NCI-H2107 (cell line): Measurements from ENCODE around the gene DNAJB1.

Experiments used
- DNase-seq: peaks from one replicate; lab custom pipeline; 2025; lab: John Stamatoyannopoulos, UW

DNAJB1 gene

DNA sequence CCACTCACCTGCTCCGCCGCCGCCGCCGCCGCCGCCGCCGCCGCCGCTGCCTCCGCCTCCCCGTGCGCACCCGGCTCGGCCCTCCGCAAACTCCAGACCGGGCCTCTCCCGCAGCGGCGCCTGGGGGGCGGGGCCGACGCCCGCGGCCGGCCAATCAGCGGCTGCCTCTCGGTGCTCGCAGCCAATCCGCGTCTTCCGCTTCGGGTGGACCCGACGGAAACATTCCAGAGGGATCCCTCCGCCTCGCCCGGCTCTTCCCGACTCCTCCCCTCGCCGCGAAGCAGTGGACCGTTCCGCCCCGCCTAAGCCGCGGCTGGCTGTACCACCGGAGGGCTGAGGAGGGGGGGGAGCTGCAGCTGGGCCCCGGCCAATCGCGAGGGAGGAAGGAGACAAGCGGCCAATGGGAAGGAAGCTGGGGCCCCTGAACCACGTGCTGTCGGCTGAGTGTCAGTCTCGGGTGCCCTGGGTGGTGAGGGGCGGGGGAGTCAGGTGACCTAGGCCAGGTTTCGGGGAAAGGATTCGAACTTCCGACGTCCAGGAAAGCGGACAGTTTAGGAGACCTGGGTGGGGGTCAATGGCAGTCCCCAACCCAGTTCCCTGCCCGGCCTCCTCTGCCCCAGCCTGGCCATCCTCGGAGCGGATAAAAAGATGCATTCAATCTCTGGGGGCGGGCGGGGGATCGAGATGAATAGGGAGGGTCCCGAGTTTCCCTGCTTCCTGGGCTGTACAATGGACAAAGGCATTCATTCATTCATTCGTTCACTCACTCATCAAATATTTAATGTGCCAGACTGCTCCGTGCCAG is 22.0 kb downstream of the DNAJB1 start, which contains the start of gene GIPC1:
Gene GIPC1 (minus strand): TSS at position 99 of the 805 bp plus-strand sequence. CDS start 13,151 bp downstream, outside the sequence.
- peak; percentile 95 for DNase-seq

- DNase-seq, result no peak
Observed at GRCh38 chr19:14495672-14496028, 22.5 kb downstream of the DNAJB1 start.

DNA sequence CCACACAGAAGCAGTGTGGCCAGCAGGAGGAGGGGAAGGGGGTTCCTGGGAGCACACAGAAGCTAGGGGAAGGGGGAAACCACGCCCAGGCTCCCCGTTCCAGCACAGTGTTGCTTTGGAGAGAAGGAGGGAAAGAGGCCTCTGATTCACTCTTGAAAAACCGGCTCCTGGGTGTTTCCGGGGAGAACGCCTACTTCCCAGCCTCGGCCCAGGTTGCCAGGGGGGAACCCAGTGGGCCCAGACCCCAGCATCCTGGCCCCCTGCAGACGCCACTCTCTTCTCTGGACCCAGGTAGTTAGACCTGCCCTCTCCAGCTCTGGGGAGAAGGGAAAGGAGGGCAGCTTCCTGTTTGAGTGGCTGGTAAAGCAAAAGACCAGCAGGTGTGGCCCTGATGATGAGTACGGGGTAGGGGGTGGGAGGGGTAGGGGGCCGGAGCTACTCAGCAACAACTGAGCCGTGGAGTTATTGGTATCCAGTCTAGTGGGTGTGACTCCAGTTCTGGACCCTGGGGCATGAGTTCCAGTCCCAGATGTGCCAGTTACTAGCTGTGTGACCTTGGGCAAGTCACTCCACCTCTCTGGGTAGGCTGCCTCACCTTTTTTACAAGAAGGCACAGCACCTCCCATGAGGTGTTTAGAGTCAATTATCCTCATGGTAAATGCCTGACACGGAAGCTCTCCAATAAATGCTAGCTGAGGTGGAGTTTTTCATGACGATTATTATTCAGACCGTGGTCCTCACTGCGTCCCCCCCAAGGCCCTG is 23.1 kb downstream of the DNAJB1 start:
- DNase-seq, result no peak

DNA sequence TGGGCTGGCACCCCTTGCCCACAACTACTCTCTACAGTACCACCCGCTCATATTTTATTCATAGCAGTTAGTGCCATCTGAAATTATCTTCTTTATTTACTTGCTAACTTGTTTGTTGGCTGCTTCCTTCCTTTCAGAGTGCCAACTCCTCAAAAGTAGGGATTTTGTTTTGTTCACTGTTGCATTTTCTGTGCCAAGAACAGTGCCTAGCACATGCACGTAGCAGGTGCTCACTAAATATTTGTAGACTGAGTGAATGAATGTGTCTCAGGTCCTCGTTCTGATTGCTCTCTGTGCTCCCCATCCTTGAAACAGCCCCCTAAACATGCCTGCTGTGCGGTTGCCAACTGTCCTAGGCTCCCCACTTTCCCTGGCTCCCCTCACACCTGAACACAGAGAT is 23.8 kb downstream of the DNAJB1 start:
- DNase-seq, result no peak

DNA sequence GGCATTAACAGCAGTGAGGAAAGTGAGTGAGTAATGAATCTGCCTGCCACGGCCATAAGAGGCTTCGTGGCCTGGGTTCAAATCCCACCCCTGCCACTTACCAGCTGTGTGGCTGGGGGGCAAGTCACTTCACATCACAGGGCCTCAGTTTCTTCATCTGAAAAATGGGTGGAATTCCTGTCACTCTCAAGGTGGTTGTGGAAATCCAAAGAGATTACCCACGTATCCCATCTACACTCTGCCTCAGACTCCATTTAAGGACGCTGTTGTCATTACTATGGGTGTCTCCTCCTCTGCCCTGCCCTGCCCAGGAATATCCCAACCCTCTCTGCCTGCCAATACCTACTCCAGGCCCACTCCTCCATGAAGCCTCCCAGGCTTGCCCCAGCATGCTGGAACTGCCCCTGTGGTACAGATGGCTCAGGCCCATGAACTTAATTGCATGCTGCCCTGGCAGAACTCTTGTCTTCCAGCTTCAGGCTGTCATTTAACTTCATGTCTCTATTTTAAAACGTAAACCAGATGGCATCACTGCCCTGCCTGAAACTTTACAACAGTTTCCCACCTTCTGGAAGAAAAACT is 25.4 kb downstream of the DNAJB1 start:
- DNase-seq, result no peak

DNA sequence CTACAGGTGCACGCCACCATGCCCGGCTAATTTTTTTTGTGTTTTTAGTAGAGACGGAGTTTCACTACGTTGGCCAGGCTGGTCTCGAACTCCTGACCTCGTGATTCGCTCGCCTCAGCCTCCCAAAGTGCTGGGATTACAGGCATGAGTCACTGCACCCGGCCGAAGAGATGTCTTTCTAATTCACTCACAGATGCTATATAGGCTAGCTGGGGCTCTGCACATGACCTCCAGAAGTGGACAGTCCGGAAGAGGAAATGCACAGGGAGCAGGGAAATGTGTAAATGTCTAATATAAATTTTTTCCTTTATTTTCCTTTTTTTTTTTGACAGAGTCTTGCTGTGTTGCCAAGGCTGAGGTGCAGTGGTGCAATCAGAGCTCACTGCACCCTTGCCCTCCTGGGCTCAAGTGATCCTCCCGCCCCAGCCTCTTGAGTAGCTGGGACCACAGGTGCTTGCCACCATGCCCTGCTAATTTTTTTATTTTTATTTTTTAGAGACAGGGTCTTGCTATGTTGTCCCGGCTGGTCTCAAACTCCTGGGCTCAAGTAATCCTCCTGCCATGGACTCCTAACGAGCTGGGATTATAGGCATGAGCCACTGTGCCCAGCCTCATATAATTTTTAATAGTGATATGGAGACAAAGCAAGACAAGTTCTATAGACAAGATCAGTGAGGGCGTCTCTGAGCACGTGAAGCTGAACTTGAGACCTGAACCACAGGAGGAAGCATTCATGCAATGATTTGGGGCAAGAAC is 30.6 kb downstream of the DNAJB1 start:
- no peak for DNase-seq

DNA sequence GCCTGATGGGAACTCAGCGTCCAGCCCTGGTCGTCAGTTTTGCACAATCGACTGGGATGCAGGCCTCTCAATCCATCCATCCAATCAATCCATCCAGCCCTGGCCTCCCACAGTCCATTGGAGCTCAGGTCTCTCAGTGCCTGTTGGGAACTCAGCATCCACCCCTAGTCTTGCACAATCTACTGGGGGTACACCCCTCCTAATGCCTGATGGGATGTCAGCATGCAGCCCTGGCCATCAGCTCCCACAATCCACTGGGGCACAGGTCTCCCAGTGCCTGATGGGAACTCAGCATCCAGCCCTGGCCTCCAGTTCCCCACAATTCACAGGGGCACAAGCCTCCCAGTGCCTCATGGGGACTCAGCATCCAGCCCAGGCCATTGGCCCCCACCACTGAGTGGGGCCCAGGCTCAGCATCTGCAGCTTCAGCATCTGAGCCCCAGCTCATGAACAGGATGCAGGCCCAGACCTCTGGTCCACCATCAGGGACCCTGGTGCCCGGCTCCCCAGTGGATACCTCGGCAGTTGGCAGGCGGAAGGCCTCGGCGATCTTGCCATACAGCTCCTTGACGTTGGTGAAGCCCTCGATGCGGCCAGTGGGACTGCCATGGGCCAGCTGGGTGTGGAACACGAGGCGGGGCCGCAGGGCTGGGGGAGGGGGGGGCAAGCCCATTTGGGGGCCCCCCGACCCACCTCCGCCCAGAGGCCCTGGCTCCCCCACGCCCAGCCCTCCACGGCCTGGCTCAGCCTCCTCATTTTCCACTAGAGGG is 35.8 kb downstream of the DNAJB1 start:
- DNase-seq, result no peak

- DNase-seq, result no peak
Observed at GRCh38 chr19:14480700-14481079, 37.5 kb downstream of the DNAJB1 start.

GRCh38 chr19:14479975-14480699 is 38.1 kb downstream of the DNAJB1 start:
- no peak for DNase-seq

GRCh38 chr19:14479309-14479974 is 38.8 kb downstream of the DNAJB1 start:
- DNase-seq, result no peak

- DNase-seq, result no peak
Observed at GRCh38 chr19:14478113-14478545, 40.1 kb downstream of the DNAJB1 start.

DNA sequence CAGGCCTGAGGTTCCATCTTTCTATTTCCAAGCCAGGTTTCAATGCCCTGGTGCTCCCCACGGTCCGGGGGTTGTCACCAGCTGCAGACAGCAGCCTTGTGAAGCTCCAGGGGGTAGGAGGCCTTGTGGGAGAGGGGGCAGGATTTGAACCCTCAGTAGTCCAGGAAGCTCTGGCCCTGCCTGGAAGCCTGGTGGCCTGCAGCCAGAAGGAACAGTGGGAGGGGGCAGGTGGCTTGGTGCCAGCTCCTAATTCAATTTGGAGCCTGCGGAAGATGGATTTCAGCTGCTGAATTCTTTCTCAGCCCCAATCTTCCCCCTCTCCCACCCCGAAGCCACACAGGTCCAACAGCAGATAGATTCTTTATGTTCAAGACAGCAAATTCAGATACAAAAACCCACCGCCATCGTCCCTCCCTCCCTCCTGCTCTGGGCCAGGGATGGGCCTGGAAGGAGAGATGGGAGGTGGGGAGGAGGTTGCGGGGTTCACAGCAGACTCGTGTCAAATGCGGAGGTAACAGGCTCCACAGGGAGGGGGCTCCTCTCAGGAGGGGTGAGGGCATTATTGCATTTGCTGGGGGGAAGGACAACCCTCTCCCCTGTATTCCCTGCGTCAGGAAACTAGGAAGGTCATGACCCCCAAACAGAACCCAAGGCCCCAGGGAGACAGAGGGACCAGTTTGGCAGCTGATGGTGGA is 40.6 kb downstream of the DNAJB1 start:
- DNase-seq, result no peak

- DNase-seq, result peak; percentile 71
Observed at GRCh38 chr19:14476673-14477401, 41.4 kb downstream of the DNAJB1 start.

GRCh38 chr19:14476327-14476672 is 41.9 kb downstream of the DNAJB1 start:
- DNase-seq, result no peak

DNA sequence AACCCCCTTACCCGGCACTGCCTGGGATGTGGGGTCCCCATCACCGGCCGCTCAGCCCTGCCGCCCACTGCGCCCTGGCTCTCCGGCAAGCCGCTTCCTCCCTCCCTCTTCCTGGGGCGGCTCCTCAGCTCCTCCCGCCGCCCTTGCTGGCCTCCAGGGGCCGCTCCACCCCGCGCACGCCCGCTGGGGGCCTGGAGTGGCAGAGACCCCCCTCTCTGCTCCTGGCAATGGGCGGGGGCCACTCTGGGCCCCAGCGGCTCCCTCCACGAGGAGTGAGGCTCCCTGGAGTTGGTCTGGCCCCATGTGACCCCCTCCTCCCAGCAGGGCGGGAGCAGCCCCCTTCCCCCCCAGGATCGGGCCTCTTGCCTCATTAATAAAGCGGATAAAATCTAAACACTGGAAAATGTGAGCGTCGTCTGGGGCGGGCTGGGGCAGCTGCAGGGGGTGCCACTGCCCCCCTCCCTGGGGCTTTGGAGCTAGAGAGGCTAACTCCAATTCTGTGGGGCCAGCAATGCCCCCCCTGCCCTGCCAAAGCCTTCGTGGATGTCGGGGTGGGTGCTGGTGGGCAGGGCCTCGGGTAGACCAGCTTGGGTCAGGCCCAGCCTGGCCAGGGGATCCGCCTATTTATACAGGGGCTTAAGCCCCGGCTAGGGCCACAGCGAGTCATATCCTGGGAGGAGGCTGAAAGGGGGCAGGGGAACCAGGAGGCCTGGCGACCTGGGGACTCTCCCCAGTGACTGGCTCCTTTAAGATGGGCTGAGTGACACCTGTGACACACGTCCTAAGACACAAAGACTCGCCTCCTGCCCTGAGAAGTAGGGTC is 42.7 kb downstream of the DNAJB1 start, which contains the start of gene PTGER1:
Gene PTGER1 (minus strand): TSS at position 104 of the 823 bp plus-strand sequence. CDS start 1,034 bp downstream, outside the sequence.
- DNase-seq, result no peak

DNA sequence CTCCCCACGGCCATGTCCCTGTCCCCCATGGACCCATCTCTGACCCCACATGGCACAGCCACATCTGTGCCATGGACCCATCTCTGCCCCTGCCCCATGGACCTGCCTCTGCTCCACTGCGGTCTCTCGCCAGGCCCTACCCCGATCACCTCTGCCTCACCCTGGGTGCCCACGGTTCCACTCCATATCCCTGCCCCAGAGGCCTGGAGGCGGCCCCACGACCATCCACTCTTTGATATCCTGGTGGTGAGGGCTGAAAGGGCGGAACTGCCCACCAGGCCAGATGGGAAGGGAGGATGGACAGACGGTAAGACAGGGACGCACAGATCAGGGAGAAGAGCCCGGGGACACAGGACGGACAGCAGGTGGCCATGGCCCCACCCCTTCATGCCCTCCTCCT is 43.4 kb downstream of the DNAJB1 start:
- DNase-seq, result no peak

DNA sequence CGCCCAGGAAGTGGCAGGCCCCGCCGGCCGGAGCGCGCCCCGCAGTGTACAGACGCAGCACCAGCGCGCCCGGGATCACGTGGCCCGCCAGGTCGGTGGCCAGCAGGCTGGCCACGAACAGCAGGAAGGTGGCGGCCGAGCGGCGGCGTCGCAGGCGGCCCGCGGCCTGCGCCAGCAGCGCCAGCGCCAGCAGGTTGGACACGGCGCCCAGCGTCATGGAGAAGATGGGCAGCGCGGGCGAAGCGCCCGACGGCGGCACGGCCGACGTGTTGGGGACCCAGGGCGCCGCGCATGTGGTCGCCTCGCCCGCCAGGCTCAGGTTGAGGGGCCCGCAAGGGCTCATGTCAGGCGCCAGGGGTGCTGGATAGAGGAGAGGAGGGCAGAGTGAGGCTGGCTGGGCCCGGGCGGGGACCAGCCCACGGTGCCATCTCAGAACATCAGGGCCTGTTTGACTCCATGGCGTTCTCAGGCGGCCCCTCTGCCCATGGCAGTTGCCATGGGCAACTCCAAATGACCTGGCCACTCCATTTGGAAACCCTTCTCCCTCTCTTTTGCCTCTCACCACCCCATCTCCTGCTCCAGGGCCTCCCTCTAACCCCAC is 44.1 kb downstream of the DNAJB1 start:
- DNase-seq, result no peak
